ENCODE results near the gene NRXN3.

- TF ChIP-seq CTCF (IDR thresholded peaks at IDR 0.05; ENCODE audit: low read depth, low read length, missing input control) (no peak), JUND (IDR thresholded peaks at IDR 0.05) (no peak), MAX (IDR thresholded peaks at IDR 0.05) (no peak), ZBTB33 (IDR thresholded peaks at IDR 0.05) (no peak), RAD21 (IDR thresholded peaks at IDR 0.05) (no peak), GABPA (IDR thresholded peaks at IDR 0.05 in 1 of 2, conservative IDR thresholded peaks at IDR 0.05 in 1 of 2) (no peak), ATF3 (IDR thresholded peaks at IDR 0.05) (no peak), TAF1 (conservative IDR thresholded peaks at IDR 0.05) (no peak), RXRA (IDR thresholded peaks at IDR 0.05) (no peak), YY1 (IDR thresholded peaks at IDR 0.05) (no peak), EGR1 (IDR thresholded peaks at IDR 0.05; ENCODE audit: low read depth in 2 of 2) (no peak), NR2F2 (IDR thresholded peaks at IDR 0.05) (no peak), SP1 (IDR thresholded peaks at IDR 0.05) (no peak)
Observed at GRCh38 chr14:79570648-79571047, 1400.5 kb downstream of the NRXN3 start.
